ENCODE results near the gene CD2BP2. TPM values are rescaled to one million over a fixed set of nuclear protein-coding genes. Genes with fewer than 3 reads are reported as not detected.
"Not testable (repeated sequence)": the region's sequence is repeated elsewhere in the genome, so short reads cannot be mapped to it uniquely, and the experiment has no call there.

The CD2BP2 gene
- total RNA-seq, 1 experiment from 2014 or later, result 65.8 TPM

- Mint-ChIP-seq H3K27ac (ENCODE audit: unreplicated experiment) (peak overlapping the region; percentile 46), H3K36me3 (ENCODE audit: insufficient read depth, unreplicated experiment) (peaks cover 27% of the 10 kb centered on the region), H3K9me3 (ENCODE audit: low read depth, unreplicated experiment) (no peaks in the 10 kb centered on the region), H3K4me1 (ENCODE audit: low read depth, unreplicated experiment) (peaks cover 10% of the 10 kb centered on the region), H3K4me3 (ENCODE audit: low read depth, unreplicated experiment) (peak overlapping the region; percentile 94), H3K27me3 (ENCODE audit: unreplicated experiment) (no peaks in the 10 kb centered on the region)
- peak; percentile 42 for DNase-seq
- TSS peak; percentile 62 for BruUV-seq (replicated peaks)
- CTCF ChIA-PET, result interaction anchor here (1.3 to 2.0 kb wide), 2 partner anchors 200 to 244 kb away, joined by 6 to 7 read pairs; partner anchors contain the start of gene TBX6
- intact Hi-C loops (cut with micrococcal nuclease; ENCODE audit: unreplicated experiment), result no loop called here
- TF ChIP-seq CTCF (IDR thresholded peaks at IDR 0.05; ENCODE audit: unreplicated experiment), result no peak
These were observed 19.3 kb downstream of the CD2BP2 start for GRCh38 chr16:30335598-30336474.

- H3K4me1 Mint-ChIP-seq (ENCODE audit: low read depth, unreplicated experiment), result peaks cover 10% of the 10 kb centered on the region
- H3K9me3 Mint-ChIP-seq (ENCODE audit: low read depth, unreplicated experiment); H3K27me3 Mint-ChIP-seq (ENCODE audit: unreplicated experiment); intact Hi-C loops (cut with micrococcal nuclease; ENCODE audit: unreplicated experiment); BruUV-seq (replicated peaks): not testable (repeated sequence)
- CTCF ChIA-PET, result interaction anchor here (0.6 to 2.0 kb wide), 4 partner anchors 24 to 243 kb away, joined by 3 to 7 read pairs (median 4); partner anchors contain the start of gene TBX6
- peaks cover 27% of the 10 kb centered on the region for H3K36me3 Mint-ChIP-seq (ENCODE audit: insufficient read depth, unreplicated experiment)
- peak overlapping the region; percentile 76 for H3K27ac Mint-ChIP-seq (ENCODE audit: unreplicated experiment)
- peak overlapping the region; percentile 94 for H3K4me3 Mint-ChIP-seq (ENCODE audit: low read depth, unreplicated experiment)
- peak; percentile 93 for DNase-seq
These were observed 20.0 kb downstream of the CD2BP2 start for GRCh38 chr16:30335028-30335597.

- H3K27me3 Mint-ChIP-seq (ENCODE audit: unreplicated experiment); BruUV-seq (replicated peaks); intact Hi-C loops (cut with micrococcal nuclease; ENCODE audit: unreplicated experiment); H3K9me3 Mint-ChIP-seq (ENCODE audit: low read depth, unreplicated experiment): not testable (repeated sequence)
- H3K36me3 Mint-ChIP-seq (ENCODE audit: insufficient read depth, unreplicated experiment), result peaks cover 27% of the 10 kb centered on the region
- CTCF ChIA-PET, result interaction anchor here (0.6 to 2.0 kb wide), 4 partner anchors 25 to 242 kb away, joined by 3 to 7 read pairs (median 4); partner anchors contain the start of gene TBX6
- peak overlapping the region; percentile 76 for H3K27ac Mint-ChIP-seq (ENCODE audit: unreplicated experiment)
- peak overlapping the region; percentile 94 for H3K4me3 Mint-ChIP-seq (ENCODE audit: low read depth, unreplicated experiment)
- DNase-seq, result peak; percentile 92
- peaks cover 10% of the 10 kb centered on the region for H3K4me1 Mint-ChIP-seq (ENCODE audit: low read depth, unreplicated experiment)
These were observed 20.6 kb downstream of the CD2BP2 start for GRCh38 chr16:30334473-30334989.

GRCh38 chr16:30324220-30324619, 30.9 kb downstream of the CD2BP2 start:
- H3K4me3 Mint-ChIP-seq (ENCODE audit: low read depth, unreplicated experiment); H3K4me1 Mint-ChIP-seq (ENCODE audit: low read depth, unreplicated experiment); H3K9me3 Mint-ChIP-seq (ENCODE audit: low read depth, unreplicated experiment); intact Hi-C loops (cut with micrococcal nuclease; ENCODE audit: unreplicated experiment); H3K27ac Mint-ChIP-seq (ENCODE audit: unreplicated experiment); BruUV-seq (replicated peaks); CTCF ChIA-PET; H3K36me3 Mint-ChIP-seq (ENCODE audit: insufficient read depth, unreplicated experiment); DNase-seq; H3K27me3 Mint-ChIP-seq (ENCODE audit: unreplicated experiment): not testable (repeated sequence)

GRCh38 chr16:30318647-30319046, 36.5 kb downstream of the CD2BP2 start:
- BruUV-seq (replicated peaks); intact Hi-C loops (cut with micrococcal nuclease; ENCODE audit: unreplicated experiment); H3K27me3 Mint-ChIP-seq (ENCODE audit: unreplicated experiment); DNase-seq; H3K4me3 Mint-ChIP-seq (ENCODE audit: low read depth, unreplicated experiment); H3K36me3 Mint-ChIP-seq (ENCODE audit: insufficient read depth, unreplicated experiment); H3K27ac Mint-ChIP-seq (ENCODE audit: unreplicated experiment); H3K9me3 Mint-ChIP-seq (ENCODE audit: low read depth, unreplicated experiment); H3K4me1 Mint-ChIP-seq (ENCODE audit: low read depth, unreplicated experiment): not testable (repeated sequence)
- CTCF ChIA-PET, result interaction anchor here (0.6 kb wide), 1 partner anchor 46 kb away, joined by 3 read pairs; no protein-coding TSS in a partner anchor

GRCh38 chr16:30310937-30311336, 44.2 kb downstream of the CD2BP2 start:
- H3K4me1 Mint-ChIP-seq (ENCODE audit: low read depth, unreplicated experiment); CTCF ChIA-PET; H3K27ac Mint-ChIP-seq (ENCODE audit: unreplicated experiment); BruUV-seq (replicated peaks); H3K27me3 Mint-ChIP-seq (ENCODE audit: unreplicated experiment); DNase-seq; H3K4me3 Mint-ChIP-seq (ENCODE audit: low read depth, unreplicated experiment); intact Hi-C loops (cut with micrococcal nuclease; ENCODE audit: unreplicated experiment); H3K9me3 Mint-ChIP-seq (ENCODE audit: low read depth, unreplicated experiment); H3K36me3 Mint-ChIP-seq (ENCODE audit: insufficient read depth, unreplicated experiment): not testable (repeated sequence)

GRCh38 chr16:30309255-30309654, 45.9 kb downstream of the CD2BP2 start:
- H3K9me3 Mint-ChIP-seq (ENCODE audit: low read depth, unreplicated experiment); intact Hi-C loops (cut with micrococcal nuclease; ENCODE audit: unreplicated experiment); BruUV-seq (replicated peaks); CTCF ChIA-PET; H3K27me3 Mint-ChIP-seq (ENCODE audit: unreplicated experiment); H3K4me3 Mint-ChIP-seq (ENCODE audit: low read depth, unreplicated experiment); H3K4me1 Mint-ChIP-seq (ENCODE audit: low read depth, unreplicated experiment); H3K36me3 Mint-ChIP-seq (ENCODE audit: insufficient read depth, unreplicated experiment); H3K27ac Mint-ChIP-seq (ENCODE audit: unreplicated experiment); DNase-seq: not testable (repeated sequence)
